Measurements from ENCODE around the gene IMP3.

IMP3 gene

GRCh38 chr15:75606711-75607699 lies 33.0 kb downstream of the IMP3 start:
- Histone ChIP-seq H3K4me3 (ENCODE audit: low read depth, low read length) (no peak overlapping the region), H3K36me3 (ENCODE audit: control insufficient read depth, insufficient read depth, low read length) (no peaks in the 10 kb centered on the region)

DNA sequence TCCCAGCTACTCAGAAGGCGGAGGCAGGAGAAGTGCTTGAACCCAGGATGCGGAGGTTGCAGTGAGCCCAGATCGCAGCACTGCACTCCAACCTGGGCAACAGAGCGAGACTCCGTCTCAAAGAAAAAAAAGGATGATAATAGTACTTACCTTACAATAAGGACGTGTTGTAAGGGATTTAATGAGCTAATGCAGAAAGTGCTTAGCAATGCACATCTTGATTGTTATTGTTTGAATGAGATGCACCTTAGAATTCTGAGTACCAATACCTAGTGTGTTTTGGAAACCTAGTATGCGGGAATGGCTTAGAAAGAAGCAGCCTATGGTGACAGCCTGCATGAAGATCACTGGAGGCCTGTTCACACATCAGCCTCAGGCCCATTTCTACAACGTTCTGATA lies 34.0 kb downstream of the IMP3 start:
- Histone ChIP-seq H2AFZ (no peak overlapping the region), H3K4me1 (no peaks in the 10 kb centered on the region), H3K36me3 (ENCODE audit: control insufficient read depth, insufficient read depth, low read length) (no peaks in the 10 kb centered on the region), H3K27ac (no peak overlapping the region), H3K27me3 (ENCODE audit: control insufficient read depth, insufficient read depth, low read length) (no peaks in the 10 kb centered on the region), H3K4me2 (ENCODE audit: low read length) (no peak overlapping the region), H3K9ac (no peak overlapping the region), H3K9me3 (ENCODE audit: control insufficient read depth, low read length) (no peaks in the 10 kb centered on the region), H3K4me3 (ENCODE audit: low read depth, low read length) (no peak overlapping the region), H3K79me2 (no peaks in the 10 kb centered on the region)
- TF ChIP-seq CTCF (IDR thresholded peaks at IDR 0.05): no peak

More at GRCh38 chr15:75606711-75607699, 33.0 kb downstream of the IMP3 start:
- no peak for TF ChIP-seq CTCF (IDR thresholded peaks at IDR 0.05)
- H3K4me2 ChIP-seq (ENCODE audit: low read length): no peak overlapping the region
- H3K4me1 ChIP-seq: no peaks in the 10 kb centered on the region
- no peak overlapping the region for H3K27ac ChIP-seq
- H3K9ac ChIP-seq: no peak overlapping the region
- H2AFZ ChIP-seq: no peak overlapping the region
- no peaks in the 10 kb centered on the region for H3K9me3 ChIP-seq (ENCODE audit: control insufficient read depth, low read length)
- no peaks in the 10 kb centered on the region for H3K27me3 ChIP-seq (ENCODE audit: control insufficient read depth, insufficient read depth, low read length)
- no peaks in the 10 kb centered on the region for H3K79me2 ChIP-seq

GRCh38 chr15:75599401-75599800 lies 40.6 kb downstream of the IMP3 start:
- Histone ChIP-seq H3K36me3 (ENCODE audit: control insufficient read depth, insufficient read depth, low read length) (no peaks in the 10 kb centered on the region), H3K79me2 (no peaks in the 10 kb centered on the region), H3K9ac (no peak overlapping the region), H2AFZ (no peak overlapping the region), H3K27ac (no peak overlapping the region), H3K9me3 (ENCODE audit: control insufficient read depth, low read length) (no peaks in the 10 kb centered on the region), H3K4me2 (ENCODE audit: low read length) (no peak overlapping the region), H3K4me1 (no peaks in the 10 kb centered on the region), H3K4me3 (ENCODE audit: low read depth, low read length) (no peak overlapping the region), H3K27me3 (ENCODE audit: control insufficient read depth, insufficient read depth, low read length) (no peaks in the 10 kb centered on the region)
- TF ChIP-seq CTCF (IDR thresholded peaks at IDR 0.05): no peak

- no peak for TF ChIP-seq CTCF (IDR thresholded peaks at IDR 0.05)
- H3K27ac ChIP-seq: no peak overlapping the region
- no peaks in the 10 kb centered on the region for H3K9me3 ChIP-seq (ENCODE audit: control insufficient read depth, low read length)
- no peaks in the 10 kb centered on the region for H3K27me3 ChIP-seq (ENCODE audit: control insufficient read depth, insufficient read depth, low read length)
- no peaks in the 10 kb centered on the region for H3K79me2 ChIP-seq
- no peaks in the 10 kb centered on the region for H3K36me3 ChIP-seq (ENCODE audit: control insufficient read depth, insufficient read depth, low read length)
- no peak overlapping the region for H3K9ac ChIP-seq
- no peak overlapping the region for H2AFZ ChIP-seq
- H3K4me3 ChIP-seq (ENCODE audit: low read depth, low read length): no peak overlapping the region
- H3K4me2 ChIP-seq (ENCODE audit: low read length): no peak overlapping the region
- H3K4me1 ChIP-seq: no peaks in the 10 kb centered on the region
These were observed 41.7 kb downstream of the IMP3 start for GRCh38 chr15:75598361-75598760.

All from parathyroid adenoma (tissue), 2 donors.